GM15510 (cell line): ENCODE measurements around the gene WNT7B.

Source experiments
- POLR2A ChIP-seq: IDR thresholded peaks from 3 replicates; pipeline ENCODE4 v1.6.1; 2011; ENCODE audit warnings: borderline replicate concordance; ENCODE audit not compliant: insufficient read length; ENCODE audit errors: extremely low read depth

The WNT7B gene

DNA sequence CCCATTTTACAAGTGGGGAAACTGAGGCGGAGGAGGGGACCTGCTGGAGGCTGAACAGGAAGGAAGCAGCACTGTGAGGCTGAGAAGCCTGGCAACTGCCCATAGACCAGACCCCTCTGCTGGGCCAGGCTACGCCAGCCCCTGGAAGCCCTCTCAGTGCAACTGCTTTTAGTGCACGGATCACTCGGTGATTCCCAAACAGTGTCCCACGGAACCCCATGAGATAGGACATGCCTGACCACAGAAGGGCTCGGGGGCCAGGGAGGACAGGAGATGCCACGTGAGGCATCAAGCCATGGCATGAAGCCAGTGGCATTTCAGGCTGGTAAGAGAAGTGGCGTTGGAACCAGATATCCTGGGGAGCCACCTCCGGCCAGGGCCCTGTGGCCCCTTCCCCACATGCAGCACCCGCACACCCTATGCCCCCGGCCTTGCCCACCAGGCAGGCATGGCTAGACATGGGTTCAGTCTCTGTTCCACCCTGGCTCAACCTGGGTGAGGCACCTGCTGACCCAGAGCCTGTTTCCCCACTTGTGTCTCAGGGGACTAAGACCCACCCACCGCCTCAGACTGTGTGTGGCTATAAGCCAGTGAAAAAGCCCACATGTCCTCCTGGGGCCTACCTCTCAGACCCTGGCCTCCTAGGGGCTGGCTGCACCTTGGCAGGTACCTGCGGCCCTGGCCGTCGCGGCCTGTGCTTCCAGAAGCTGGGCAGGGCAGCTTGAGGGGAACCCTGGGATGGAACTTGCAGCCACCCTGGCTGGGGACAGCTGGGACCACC is 84.1 kb downstream of the WNT7B start:
- no peak for TF ChIP-seq POLR2A

DNA sequence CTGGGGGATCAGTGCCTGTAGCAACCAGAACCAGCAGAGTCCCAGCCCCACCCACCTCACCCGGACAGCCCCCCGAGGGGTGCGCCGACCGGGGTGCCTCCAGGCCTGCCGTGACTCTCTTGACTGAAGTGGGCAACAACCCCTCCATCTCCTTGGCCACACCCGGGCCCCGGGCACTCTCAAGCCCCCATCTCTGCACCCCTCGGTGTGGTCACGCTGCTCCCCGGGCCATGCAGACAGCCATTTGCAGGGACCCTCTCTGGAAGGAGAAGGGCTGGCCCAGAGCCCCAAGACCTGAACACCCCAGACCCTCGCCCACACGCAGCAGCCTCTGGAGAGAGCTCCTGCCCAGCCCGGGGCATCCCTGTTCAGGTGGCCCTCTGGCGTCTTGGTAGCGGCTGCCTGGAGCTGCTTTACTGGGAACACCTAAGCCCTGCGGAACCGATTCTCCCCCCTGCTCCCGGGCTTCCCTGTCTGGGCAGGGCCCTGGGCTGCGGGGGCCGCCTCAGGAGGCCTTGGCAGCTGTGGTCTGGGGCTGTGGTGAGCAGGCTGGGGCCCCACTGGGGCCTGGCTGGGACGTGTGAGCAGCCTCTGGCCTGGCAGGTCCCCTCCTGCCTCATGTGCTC is 84.9 kb downstream of the WNT7B start:
- no peak for TF ChIP-seq POLR2A

- no peak for TF ChIP-seq POLR2A
These were observed 85.4 kb downstream of the WNT7B start for GRCh38 chr22:45891471-45891995.

DNA sequence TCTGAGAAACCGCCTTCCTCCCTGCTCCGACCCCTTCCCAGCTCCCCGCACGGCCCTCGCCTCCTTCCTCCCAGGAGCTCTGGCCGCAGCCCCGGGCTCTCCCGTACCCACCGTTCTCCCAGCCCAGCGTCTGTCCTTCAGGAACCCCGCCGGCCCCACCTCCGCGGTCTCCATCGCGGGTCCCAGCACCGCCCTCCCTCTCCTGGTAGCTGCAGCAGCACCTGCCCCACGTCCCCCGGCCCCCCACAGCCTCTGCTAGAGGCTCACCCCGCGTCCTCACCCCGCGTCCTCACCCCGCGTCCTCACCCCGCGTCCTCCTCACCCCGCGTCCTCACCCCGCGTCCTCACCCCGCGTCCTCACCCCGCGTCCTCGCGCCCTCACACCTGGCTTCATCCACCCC is 85.9 kb downstream of the WNT7B start:
- no peak for TF ChIP-seq POLR2A

- no peak for TF ChIP-seq POLR2A
These were observed 86.7 kb downstream of the WNT7B start for GRCh38 chr22:45890351-45890635.

GRCh38 chr22:45889539-45890350 is 87.2 kb downstream of the WNT7B start:
- no peak for TF ChIP-seq POLR2A

DNA sequence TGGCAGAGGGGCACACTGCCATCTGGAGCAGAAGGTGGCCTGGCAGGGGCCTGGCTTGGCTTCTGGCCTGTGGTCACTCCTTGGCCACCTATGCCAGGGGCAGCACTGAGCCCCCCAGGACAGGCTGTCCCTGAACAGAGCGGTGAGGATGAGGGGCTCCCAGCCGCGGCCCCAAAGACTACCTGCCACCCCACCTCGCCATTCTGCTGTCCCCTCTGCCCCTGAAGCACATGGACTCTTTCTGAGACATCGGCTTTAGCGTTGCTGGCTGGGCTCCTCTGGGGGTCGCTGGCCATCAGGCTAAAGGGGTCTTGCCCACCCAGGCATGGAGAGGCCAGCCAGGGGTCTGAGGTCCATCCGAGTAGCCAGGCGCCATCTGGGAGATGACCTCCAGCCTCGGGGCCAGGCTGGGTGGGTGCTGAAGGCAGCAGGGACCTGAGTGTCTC is 87.8 kb downstream of the WNT7B start:
- no peak for TF ChIP-seq POLR2A

DNA sequence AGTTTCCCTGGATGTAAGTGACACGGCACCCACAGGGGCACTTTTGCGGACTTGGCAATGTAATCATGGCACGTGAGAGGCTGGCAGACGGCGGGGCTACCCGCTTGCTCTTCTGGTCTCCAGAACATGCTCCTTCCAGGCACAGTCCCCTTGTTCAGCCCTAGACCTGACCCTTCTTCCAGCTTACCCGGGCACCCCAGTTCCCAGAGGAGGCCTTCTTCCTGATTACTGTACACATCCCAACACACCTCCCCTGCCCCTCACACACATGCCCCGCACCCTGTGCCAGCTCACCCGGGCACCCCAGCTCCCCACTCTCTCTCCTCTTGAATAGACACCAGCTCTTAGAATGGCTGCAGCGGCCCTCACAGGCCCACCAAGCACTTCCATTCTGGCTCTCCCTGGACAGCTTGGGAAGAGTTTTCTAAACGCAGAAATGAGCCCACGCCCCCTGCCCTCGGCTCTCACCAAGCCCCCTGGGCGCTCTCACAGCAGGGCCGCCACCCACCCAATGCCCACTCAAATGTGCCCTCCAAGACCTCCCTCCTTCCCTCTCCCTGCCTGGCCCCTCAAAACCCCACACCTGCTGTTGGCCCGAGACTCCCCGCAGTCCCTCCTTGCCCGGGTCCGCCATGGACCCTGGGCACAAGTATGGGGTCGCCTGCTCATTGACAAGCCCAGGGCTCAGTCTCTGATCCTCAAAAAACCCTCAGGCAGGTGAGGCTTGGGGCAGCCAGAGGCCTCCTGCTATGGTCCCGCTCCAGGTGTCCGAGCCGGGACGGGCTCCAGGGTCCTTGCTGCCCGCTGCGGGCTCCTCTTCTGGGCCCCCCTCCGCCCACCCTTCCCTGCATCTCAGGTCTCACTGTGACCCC is 88.5 kb downstream of the WNT7B start:
- TF ChIP-seq POLR2A = no peak

GRCh38 chr22:45887202-45888131 is 89.5 kb downstream of the WNT7B start:
- TF ChIP-seq POLR2A = no peak

- no peak for TF ChIP-seq POLR2A
These were observed 90.4 kb downstream of the WNT7B start for GRCh38 chr22:45886540-45886939.

DNA sequence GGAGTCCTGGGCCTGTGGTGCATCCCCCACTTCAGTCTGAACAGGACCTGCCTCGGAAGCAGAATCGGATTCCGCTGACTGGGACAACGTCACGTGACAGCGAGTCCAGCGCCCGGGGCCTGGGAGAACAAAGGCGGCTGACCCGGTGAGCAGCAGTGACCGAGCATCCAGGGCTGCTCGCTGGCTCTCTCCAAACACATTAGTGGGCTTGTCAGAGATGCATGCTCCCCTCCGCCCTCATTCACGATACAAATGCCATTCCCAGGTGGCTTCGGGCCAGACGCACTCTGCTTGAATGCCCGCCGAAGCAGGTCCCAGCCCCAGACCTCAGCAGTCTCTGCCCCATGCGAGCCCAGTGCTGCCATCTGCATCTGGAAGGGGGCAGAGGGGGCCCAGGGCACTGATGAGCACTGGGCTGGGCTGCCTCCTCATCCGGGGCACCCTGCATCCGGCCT is 91.0 kb downstream of the WNT7B start:
- TF ChIP-seq POLR2A = no peak

DNA sequence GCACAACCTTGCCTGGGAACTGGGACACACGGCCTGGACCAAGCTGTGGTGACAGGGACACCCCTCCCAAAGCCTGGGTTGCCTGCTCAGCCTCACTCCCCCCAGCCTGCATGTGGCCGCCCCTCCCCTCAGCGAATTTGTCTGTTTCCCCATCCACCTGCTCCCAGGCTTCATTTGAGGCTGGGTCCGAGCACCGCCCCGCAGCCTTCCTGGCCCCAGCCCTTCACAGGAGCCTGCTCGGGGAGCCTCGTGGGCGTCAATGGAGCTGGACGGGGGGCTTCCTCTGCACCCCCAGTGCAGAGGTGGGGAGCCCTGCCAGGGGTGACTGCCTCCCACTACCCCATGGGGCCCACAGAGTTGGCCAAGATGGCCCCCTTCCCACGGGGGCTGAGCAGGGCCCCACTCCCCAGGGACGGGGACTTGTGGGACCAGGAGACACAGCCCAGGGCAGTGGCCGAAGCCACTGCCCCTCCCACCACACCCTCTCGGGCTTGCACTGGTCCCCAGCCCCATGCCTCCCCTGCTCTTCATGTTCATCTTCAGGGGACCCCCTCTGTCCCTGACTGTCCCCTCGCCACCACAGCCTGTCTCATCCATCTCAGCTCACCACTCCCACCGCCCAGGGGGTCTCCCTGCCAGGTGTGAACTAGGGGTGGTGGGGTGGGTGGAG is 91.7 kb downstream of the WNT7B start:
- TF ChIP-seq POLR2A = no peak
